ENCODE measurements around the gene SCARB1. TPM values are rescaled to one million over a fixed set of nuclear protein-coding genes. Genes with fewer than 3 reads are reported as not detected.

SCARB1 gene
- total and polyA plus RNA-seq, 2 of the 13 experiments (the other 11 are each of a cell fraction or from before 2014, with no cell fraction given), result 63.4 to 160 TPM

GRCh38 chr12:124863416-124864325 is at the start of gene SCARB1 (continued):
- peak; percentile 31; the same call in 1 of the 2 replicates for TF ChIP-seq ZNF362 (CRISPR knock-in tag; IDR thresholded peaks at IDR 0.05; ENCODE audit: borderline replicate concordance)
- no peak for TF ChIP-seq SMAD1 (CRISPR knock-in tag; IDR thresholded peaks at IDR 0.05; ENCODE audit: borderline replicate concordance, low read depth)
- TF ChIP-seq NKX3-1 (CRISPR knock-in tag; IDR thresholded peaks at IDR 0.05), result no peak
- TF ChIP-seq RAD21 (CRISPR knock-in tag; IDR thresholded peaks at IDR 0.05), result peak; percentile 70
- no peak for TF ChIP-seq U2AF2 (IDR thresholded peaks at IDR 0.05; ENCODE audit: low read depth, low read length)
- TF ChIP-seq ATM (IDR thresholded peaks at IDR 0.05; ENCODE audit: borderline replicate concordance), result no peak
- TF ChIP-seq ZNF121 (CRISPR knock-in tag; IDR thresholded peaks at IDR 0.05), result peak; percentile 31; the same call in 1 of the 2 replicates
- peak; percentile 91 for TF ChIP-seq YEATS4 (CRISPR knock-in tag; IDR thresholded peaks at IDR 0.05; ENCODE audit: borderline replicate concordance)
- no peak for TF ChIP-seq NBN (conservative IDR thresholded peaks at IDR 0.05)
- no peak for TF ChIP-seq ATF3 (CRISPR knock-in tag; IDR thresholded peaks at IDR 0.05)
- TF ChIP-seq MTA3 (CRISPR knock-in tag; IDR thresholded peaks at IDR 0.05), result no peak
- no peak for TF ChIP-seq ZFP36 (IDR thresholded peaks at IDR 0.05; ENCODE audit: borderline replicate concordance, low read depth, low read length, partially characterized antibody)
- no peak for TF ChIP-seq ZBTB49 (CRISPR knock-in tag; IDR thresholded peaks at IDR 0.05; ENCODE audit: borderline replicate concordance)
- no peak for TF ChIP-seq GRHL1 (CRISPR knock-in tag; conservative IDR thresholded peaks at IDR 0.05)
- TF ChIP-seq SALL1 (CRISPR knock-in tag; IDR thresholded peaks at IDR 0.05), result peak; percentile 60
- TF ChIP-seq CREB1 (IDR thresholded peaks at IDR 0.05), result no peak
- no peak for TF ChIP-seq CREB1 (CRISPR knock-in tag; IDR thresholded peaks at IDR 0.05)
- TF ChIP-seq ZNF839 (CRISPR knock-in tag; IDR thresholded peaks at IDR 0.05; ENCODE audit: borderline replicate concordance), result no peak
- no peak for TF ChIP-seq GLMP (CRISPR knock-in tag; IDR thresholded peaks at IDR 0.05; ENCODE audit: borderline replicate concordance)
- TF ChIP-seq SIX4 (CRISPR knock-in tag; IDR thresholded peaks at IDR 0.05), result no peak
- no peak for TF ChIP-seq FUBP1 (CRISPR knock-in tag; IDR thresholded peaks at IDR 0.05; ENCODE audit: borderline replicate concordance)
